MCF 10A (cell line): ENCODE data around the gene BOLA3. TPM values are rescaled to one million over a fixed set of nuclear protein-coding genes. Genes with fewer than 3 reads are reported as not detected.

Experiments used
- BruUV-seq: library from RNA; stranded (reverse); fragments of 400-500 nt; replicated peaks from 2 replicates; lab custom pipeline; 2021; lab: Mats Ljungman, UMichigan
- CTCF ChIA-PET: fragments of 300-600 bp; sonication (Branson Sonifier 250); formaldehyde crosslinking; extraction: SDS; loops from one replicate; lab custom pipeline; 2021; ENCODE audit warnings: antibody characterized with exemption, inconsistent platforms; lab: Yijun Ruan, JAX
- POLR2A ChIA-PET: fragments of 300-600, 350-650 bp; sonication (Branson Sonifier 250); formaldehyde crosslinking; extraction: SDS; loops from one replicate; lab custom pipeline; 2020; ENCODE audit warnings: antibody characterized with exemption, inconsistent platforms; lab: Yijun Ruan, JAX
- DNase-seq: peaks from one replicate; pipeline ENCODE4 v3.0.0-alpha.2; 2018; ENCODE audit not compliant: unreplicated experiment
- H3K27ac Mint-ChIP-seq: one replicate; pipeline ENCODE4 v1.8.0; 2022; ENCODE audit warnings: mild to moderate bottlenecking, low read depth, mixed read lengths; ENCODE audit not compliant: unreplicated experiment
- H3K27me3 Mint-ChIP-seq: one replicate; pipeline ENCODE4 v1.8.0; 2022; ENCODE audit warnings: mixed read lengths; ENCODE audit not compliant: insufficient read depth, unreplicated experiment
- H3K36me3 Mint-ChIP-seq: one replicate; pipeline ENCODE4 v1.8.0; 2022; ENCODE audit warnings: mild to moderate bottlenecking, moderate library complexity, mixed read lengths; ENCODE audit not compliant: insufficient read depth, unreplicated experiment
- H3K4me1 Mint-ChIP-seq: one replicate; pipeline ENCODE4 v1.8.0; 2022; ENCODE audit warnings: mixed read lengths; ENCODE audit not compliant: insufficient read depth, unreplicated experiment
- H3K4me3 Mint-ChIP-seq: one replicate; pipeline ENCODE4 v1.8.0; 2022; ENCODE audit warnings: mild to moderate bottlenecking, moderate library complexity, mixed read lengths; ENCODE audit not compliant: unreplicated experiment
- H3K9me3 Mint-ChIP-seq: one replicate; pipeline ENCODE4 v1.8.0; 2022; ENCODE audit warnings: mixed read lengths; ENCODE audit not compliant: unreplicated experiment
- intact Hi-C: fragments of 100-400 bp; cut with micrococcal nuclease; formaldehyde crosslinking; loops from 2 replicates; pipeline ENCODE4 v1.14.1; 2022
- total RNA-seq: library from RNA; stranded (reverse); gene quantifications from 2 replicates; pipeline ENCODE4 v1.2.3, GENCODE V29; 2022
- TF ChIP-seq, protein P1 (sequence below): fragments of 200-600 bp; IDR thresholded peaks from one replicate; pipeline ENCODE4 v1.8.0; 2022; ENCODE audit warnings: antibody characterized with exemption, mild to moderate bottlenecking; ENCODE audit not compliant: unreplicated experiment

The BOLA3 gene
- total RNA-seq, 1 experiment from 2014 or later: 72.5 TPM

DNA sequence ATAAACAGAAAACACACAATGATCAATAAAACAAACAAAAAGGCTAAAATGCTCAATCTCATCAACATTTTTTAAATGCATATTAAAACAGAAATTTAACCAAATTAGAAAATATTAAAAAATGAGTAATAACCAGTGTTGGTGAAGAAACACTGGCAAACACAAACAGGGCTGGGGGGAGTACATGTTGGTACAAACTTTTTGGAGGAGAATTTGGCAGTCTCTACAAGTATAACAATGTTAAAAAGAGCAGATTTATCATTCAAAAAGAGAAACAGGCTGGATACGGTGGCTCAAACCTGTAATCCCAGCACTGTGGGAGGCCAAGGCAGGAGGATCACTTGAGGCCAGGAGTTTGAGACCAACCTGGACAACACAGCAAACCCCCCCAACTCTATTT, 17.0 kb upstream of the BOLA3 start:
- H3K4me1 Mint-ChIP-seq: peaks cover 5% of the 10 kb centered on the region
- H3K9me3 Mint-ChIP-seq: peaks cover 6% of the 10 kb centered on the region
- H3K4me3 Mint-ChIP-seq: no peak overlapping the region
- H3K27me3 Mint-ChIP-seq: no peaks in the 10 kb centered on the region
- TF ChIP-seq, protein P1, sequence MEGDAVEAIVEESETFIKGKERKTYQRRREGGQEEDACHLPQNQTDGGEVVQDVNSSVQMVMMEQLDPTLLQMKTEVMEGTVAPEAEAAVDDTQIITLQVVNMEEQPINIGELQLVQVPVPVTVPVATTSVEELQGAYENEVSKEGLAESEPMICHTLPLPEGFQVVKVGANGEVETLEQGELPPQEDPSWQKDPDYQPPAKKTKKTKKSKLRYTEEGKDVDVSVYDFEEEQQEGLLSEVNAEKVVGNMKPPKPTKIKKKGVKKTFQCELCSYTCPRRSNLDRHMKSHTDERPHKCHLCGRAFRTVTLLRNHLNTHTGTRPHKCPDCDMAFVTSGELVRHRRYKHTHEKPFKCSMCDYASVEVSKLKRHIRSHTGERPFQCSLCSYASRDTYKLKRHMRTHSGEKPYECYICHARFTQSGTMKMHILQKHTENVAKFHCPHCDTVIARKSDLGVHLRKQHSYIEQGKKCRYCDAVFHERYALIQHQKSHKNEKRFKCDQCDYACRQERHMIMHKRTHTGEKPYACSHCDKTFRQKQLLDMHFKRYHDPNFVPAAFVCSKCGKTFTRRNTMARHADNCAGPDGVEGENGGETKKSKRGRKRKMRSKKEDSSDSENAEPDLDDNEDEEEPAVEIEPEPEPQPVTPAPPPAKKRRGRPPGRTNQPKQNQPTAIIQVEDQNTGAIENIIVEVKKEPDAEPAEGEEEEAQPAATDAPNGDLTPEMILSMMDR: no peak
- peaks cover 89% of the 10 kb centered on the region for H3K36me3 Mint-ChIP-seq
- intact Hi-C loops: no loop called here
- CTCF ChIA-PET: interaction anchor here (1.0 to 2.0 kb wide), 2 partner anchors 13 to 171 kb away, joined by 3 to 6 read pairs; no protein-coding TSS in a partner anchor
- no peak for DNase-seq
- H3K27ac Mint-ChIP-seq: no peak overlapping the region
- POLR2A ChIA-PET: interaction anchor here (0.8 to 6.4 kb wide), 2 partner anchors 13 to 336 kb away, joined by 3 to 41 read pairs; partner anchors contain the start of genes MOB1A and STAMBP
- no TSS peak for BruUV-seq

DNA sequence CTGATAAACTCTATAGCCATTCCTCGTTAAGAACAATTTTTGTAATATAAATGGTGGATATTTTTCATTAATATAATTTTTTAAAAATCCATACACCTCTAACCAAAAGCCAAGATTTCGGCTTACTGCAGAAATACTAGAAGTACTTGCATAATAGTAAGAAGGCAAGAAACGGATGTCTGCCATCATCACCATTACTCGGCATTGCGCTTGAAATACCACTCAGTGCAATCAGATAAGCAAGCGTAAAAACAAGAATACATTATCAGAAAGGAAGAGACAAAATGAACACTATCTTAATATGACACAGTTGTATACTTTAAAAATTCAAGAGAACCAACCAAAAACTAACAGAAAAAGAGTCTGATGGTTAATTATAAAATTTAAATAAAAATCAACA, 15.2 kb upstream of the BOLA3 start:
- DNase-seq: no peak
- ChIA-PET CTCF (interaction anchor here (0.9 to 3.2 kb wide), 3 partner anchors 12 to 315 kb away, joined by 3 to 17 read pairs (median 5); partner anchors contain the start of gene MOB1A), POLR2A (interaction anchor here (1.4 kb wide), 1 partner anchor 15 kb away, joined by 5 read pairs; the partner anchor contains the start of gene MOB1A)
- H3K4me1 Mint-ChIP-seq: peaks cover 5% of the 10 kb centered on the region
- intact Hi-C loops: no loop called here
- peaks cover 6% of the 10 kb centered on the region for H3K9me3 Mint-ChIP-seq
- no TSS peak for BruUV-seq
- H3K36me3 Mint-ChIP-seq: peaks cover 89% of the 10 kb centered on the region
- no peak overlapping the region for H3K4me3 Mint-ChIP-seq
- TF ChIP-seq, protein P1: no peak
- no peak overlapping the region for H3K27ac Mint-ChIP-seq
- H3K27me3 Mint-ChIP-seq: no peaks in the 10 kb centered on the region

DNA sequence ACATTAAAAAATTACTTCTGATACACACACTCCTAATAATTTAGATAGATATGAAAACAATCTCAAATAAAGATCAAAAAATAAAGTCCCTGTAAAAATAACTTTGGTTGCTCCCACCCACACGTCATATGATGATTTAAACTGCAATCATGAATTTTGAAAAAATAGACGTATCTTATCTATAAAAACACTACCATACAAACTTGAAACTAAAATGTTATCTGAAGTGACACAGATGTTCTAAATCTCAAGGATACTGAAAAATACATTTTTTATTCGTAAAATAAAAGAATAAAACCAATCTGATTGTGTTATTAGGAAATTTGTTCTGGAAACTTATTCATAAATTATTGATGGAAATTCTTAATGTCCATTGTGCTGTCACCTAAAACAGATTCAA, 8.1 kb upstream of the BOLA3 start:
- Mint-ChIP-seq H3K27ac (no peak overlapping the region), H3K9me3 (no peaks in the 10 kb centered on the region), H3K4me3 (no peak overlapping the region), H3K4me1 (no peaks in the 10 kb centered on the region), H3K36me3 (peaks cover 84% of the 10 kb centered on the region), H3K27me3 (no peaks in the 10 kb centered on the region)
- POLR2A ChIA-PET: interaction anchor here (0.6 to 1.2 kb wide), 5 partner anchors 11 to 413 kb away, joined by 3 to 5 read pairs (median 3); partner anchors contain the start of gene MOB1A
- intact Hi-C loops: no loop called here
- TF ChIP-seq, protein P1: no peak
- CTCF ChIA-PET: interaction anchor here (1.6 kb wide), 1 partner anchor 8 kb away, joined by 6 read pairs; the partner anchor contains the start of gene BOLA3
- DNase-seq: no peak
- TSS peak; percentile 24 for BruUV-seq

DNA sequence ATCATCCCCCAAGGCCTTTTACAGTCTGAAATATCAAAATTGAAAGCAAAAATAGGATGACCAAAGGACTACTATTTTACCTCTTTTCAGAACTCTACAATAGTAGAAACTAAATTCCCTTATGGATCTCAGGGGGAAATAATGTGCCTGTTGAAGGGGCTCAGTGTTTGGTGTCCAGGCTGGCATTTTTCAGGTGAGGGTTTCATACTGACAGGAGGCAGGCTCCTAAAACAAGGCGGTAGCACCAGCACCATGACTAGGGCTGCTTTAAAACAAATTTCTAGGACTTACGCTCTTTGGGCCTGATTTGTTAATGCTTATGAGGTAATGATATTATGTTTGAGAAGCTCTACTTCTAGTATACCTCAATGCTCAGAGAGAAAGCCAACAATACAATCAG, 5.2 kb upstream of the BOLA3 start:
- Mint-ChIP-seq H3K4me1 (no peaks in the 10 kb centered on the region), H3K27me3 (no peaks in the 10 kb centered on the region)
- CTCF ChIA-PET: interaction anchor here (0.5 to 3.0 kb wide), 5 partner anchors 8 to 326 kb away, joined by 3 to 17 read pairs (median 11); no protein-coding TSS in a partner anchor

More for the DNA sequence above, 5.2 kb upstream of the BOLA3 start:
- no peak overlapping the region for H3K27ac Mint-ChIP-seq
- intact Hi-C loops: no loop called here
- H3K36me3 Mint-ChIP-seq: peaks cover 63% of the 10 kb centered on the region
- H3K9me3 Mint-ChIP-seq: no peaks in the 10 kb centered on the region
- no peak overlapping the region for H3K4me3 Mint-ChIP-seq
- POLR2A ChIA-PET: interaction anchor here (0.8 to 5.5 kb wide), 2 partner anchors 25 to 46 kb away, joined by 3 to 29 read pairs; partner anchors contain the start of gene MTHFD2
- no TSS peak for BruUV-seq
- no peak for DNase-seq
- TF ChIP-seq, protein P1: no peak
